ENCODE data around the gene MKKS. TPM values are rescaled to one million over a fixed set of nuclear protein-coding genes. Genes with fewer than 3 reads are reported as not detected.

Gene MKKS
- total RNA-seq, 1 donor from 2014 or later = 15.7 TPM

- ATAC-seq = no peak
Measured at GRCh38 chr20:10469056-10469455, 35.0 kb upstream of the MKKS start.

GRCh38 chr20:10468340-10468845 lies 34.4 kb upstream of the MKKS start:
- DNase-seq (no peak), ATAC-seq (no peak)
- H3K9me3 ChIP-seq = no peaks in the 10 kb centered on the region
- intact Hi-C loops (cut with DNase I) = no loop called here
- H3K36me3 ChIP-seq = no peaks in the 10 kb centered on the region
- TF ChIP-seq, protein P1, sequence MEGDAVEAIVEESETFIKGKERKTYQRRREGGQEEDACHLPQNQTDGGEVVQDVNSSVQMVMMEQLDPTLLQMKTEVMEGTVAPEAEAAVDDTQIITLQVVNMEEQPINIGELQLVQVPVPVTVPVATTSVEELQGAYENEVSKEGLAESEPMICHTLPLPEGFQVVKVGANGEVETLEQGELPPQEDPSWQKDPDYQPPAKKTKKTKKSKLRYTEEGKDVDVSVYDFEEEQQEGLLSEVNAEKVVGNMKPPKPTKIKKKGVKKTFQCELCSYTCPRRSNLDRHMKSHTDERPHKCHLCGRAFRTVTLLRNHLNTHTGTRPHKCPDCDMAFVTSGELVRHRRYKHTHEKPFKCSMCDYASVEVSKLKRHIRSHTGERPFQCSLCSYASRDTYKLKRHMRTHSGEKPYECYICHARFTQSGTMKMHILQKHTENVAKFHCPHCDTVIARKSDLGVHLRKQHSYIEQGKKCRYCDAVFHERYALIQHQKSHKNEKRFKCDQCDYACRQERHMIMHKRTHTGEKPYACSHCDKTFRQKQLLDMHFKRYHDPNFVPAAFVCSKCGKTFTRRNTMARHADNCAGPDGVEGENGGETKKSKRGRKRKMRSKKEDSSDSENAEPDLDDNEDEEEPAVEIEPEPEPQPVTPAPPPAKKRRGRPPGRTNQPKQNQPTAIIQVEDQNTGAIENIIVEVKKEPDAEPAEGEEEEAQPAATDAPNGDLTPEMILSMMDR (IDR thresholded peaks at IDR 0.05) = no peak
- no peak overlapping the region for H3K4me3 ChIP-seq
- no peak overlapping the region for H3K27ac ChIP-seq
- peaks cover 17% of the 10 kb centered on the region for H3K4me1 ChIP-seq
- H3K27me3 ChIP-seq = no peaks in the 10 kb centered on the region

More at GRCh38 chr20:10469056-10469455, 35.0 kb upstream of the MKKS start:
- Histone ChIP-seq H3K4me3 (no peak overlapping the region), H3K36me3 (no peaks in the 10 kb centered on the region), H3K27ac (no peak overlapping the region), H3K9me3 (no peaks in the 10 kb centered on the region), H3K4me1 (peaks cover 17% of the 10 kb centered on the region), H3K27me3 (no peaks in the 10 kb centered on the region)
- intact Hi-C loops (cut with DNase I) = no loop called here
- TF ChIP-seq, protein P1 (IDR thresholded peaks at IDR 0.05) = no peak
- DNase-seq = no peak

- ATAC-seq (no peak), DNase-seq (no peak)
- H3K27ac ChIP-seq = no peak overlapping the region
- H3K4me3 ChIP-seq = no peak overlapping the region
- no peaks in the 10 kb centered on the region for H3K36me3 ChIP-seq
- intact Hi-C loops (cut with DNase I) = no loop called here
- H3K9me3 ChIP-seq = no peaks in the 10 kb centered on the region
- TF ChIP-seq, protein P1 (IDR thresholded peaks at IDR 0.05) = no peak
- peaks cover 17% of the 10 kb centered on the region for H3K4me1 ChIP-seq
- no peaks in the 10 kb centered on the region for H3K27me3 ChIP-seq
Measured at GRCh38 chr20:10467681-10468339, 33.8 kb upstream of the MKKS start.

- ATAC-seq (no peak), DNase-seq (no peak)
- Histone ChIP-seq H3K36me3 (no peaks in the 10 kb centered on the region), H3K4me3 (no peak overlapping the region), H3K27ac (no peak overlapping the region), H3K4me1 (peaks cover 17% of the 10 kb centered on the region), H3K27me3 (no peaks in the 10 kb centered on the region), H3K9me3 (no peaks in the 10 kb centered on the region)
- TF ChIP-seq, protein P1 (IDR thresholded peaks at IDR 0.05) = no peak
- intact Hi-C loops (cut with DNase I) = no loop called here
Measured at GRCh38 chr20:10466855-10467254, 32.8 kb upstream of the MKKS start.

DNA sequence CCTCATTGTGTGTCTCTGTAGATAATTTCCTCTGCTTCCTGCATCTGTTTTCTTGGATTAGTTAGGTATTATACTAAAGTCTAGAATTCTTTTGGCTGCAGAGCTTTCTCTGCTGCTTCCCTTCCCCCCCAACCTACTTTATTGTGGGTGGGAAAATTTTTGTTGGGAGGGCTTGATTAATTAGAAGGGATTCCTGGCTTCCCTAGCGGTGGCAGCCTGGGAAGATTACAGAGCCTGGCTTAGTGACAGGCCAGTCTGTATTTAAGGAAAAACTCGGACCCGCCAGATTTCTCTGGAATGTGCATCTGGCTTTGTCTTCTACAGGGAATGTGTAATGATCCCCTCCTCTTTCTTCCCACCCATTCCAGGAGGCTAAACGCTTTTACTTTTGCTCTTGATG lies 32.3 kb upstream of the MKKS start:
- no peak for DNase-seq
- Histone ChIP-seq H3K9me3 (no peaks in the 10 kb centered on the region), H3K4me1 (peaks cover 17% of the 10 kb centered on the region), H3K27me3 (no peaks in the 10 kb centered on the region), H3K36me3 (no peaks in the 10 kb centered on the region), H3K27ac (no peak overlapping the region), H3K4me3 (no peak overlapping the region)
- intact Hi-C loops (cut with DNase I) = no loop called here
- no peak for ATAC-seq
- TF ChIP-seq, protein P1 (IDR thresholded peaks at IDR 0.05) = no peak

Data from upper lobe of right lung (tissue), 1 donor.